HepG2 (cell line): ENCODE measurements around the gene M1AP. TPM values are rescaled to one million over a fixed set of nuclear protein-coding genes. Genes with fewer than 3 reads are reported as not detected.

Source experiments
- ARNTL ChIP-seq: sonication (generic); formaldehyde crosslinking; IDR thresholded peaks from 2 replicates; pipeline ENCODE4 v1.4.0; 2020; ENCODE audit warnings: mild to moderate bottlenecking, missing genetic modification reagents
- CCAR2 ChIP-seq: fragments of 200-400 bp; formaldehyde crosslinking; optimal IDR thresholded peaks from 2 replicates; pipeline ENCODE3; 2018; ENCODE audit warnings: low read depth, mild to moderate bottlenecking, low read length, moderate library complexity
- DDIT3 ChIP-seq: sonication (generic); formaldehyde crosslinking; IDR thresholded peaks from 2 replicates; pipeline ENCODE4 v1.4.0; 2020; ENCODE audit warnings: mild to moderate bottlenecking, missing genetic modification reagents
- ELF4 ChIP-seq: sonication (generic); formaldehyde crosslinking; IDR thresholded peaks from 2 replicates; pipeline ENCODE4 v1.5.0; 2020; ENCODE audit warnings: missing genetic modification reagents, mild to moderate bottlenecking, moderate library complexity, borderline replicate concordance
- FOSL1 ChIP-seq: sonication (generic); formaldehyde crosslinking; IDR thresholded peaks from 2 replicates; pipeline ENCODE4 v1.9.0; 2021; ENCODE audit warnings: missing genetic modification reagents, borderline replicate concordance
- HNRNPUL1 ChIP-seq: fragments of 200-400 bp; formaldehyde crosslinking; IDR thresholded peaks from 2 replicates; pipeline ENCODE4 v1.6.1; 2017; ENCODE audit warnings: low read depth, mild to moderate bottlenecking, low read length, moderate library complexity
- KLF6 ChIP-seq: IDR thresholded peaks from 2 replicates; pipeline ENCODE4 v1.8.0; 2016; ENCODE audit warnings: missing biosample characterization, missing genetic modification reagents
- MAFF ChIP-seq: IDR thresholded peaks from 2 replicates; pipeline ENCODE4 v1.6.1; 2011; ENCODE audit warnings: low read depth, low read length, improper control_type of control experiment
- MTA1 ChIP-seq: sonication (generic); formaldehyde crosslinking; IDR thresholded peaks from 2 replicates; pipeline ENCODE4 v1.4.0; 2020; ENCODE audit warnings: missing genetic modification reagents, mild to moderate bottlenecking, borderline replicate concordance
- PAXIP1 ChIP-seq: sonication (generic); formaldehyde crosslinking; conservative IDR thresholded peaks from 2 replicates; pipeline ENCODE4 v1.4.0; 2020; ENCODE audit warnings: mild to moderate bottlenecking, missing genetic modification reagents, moderate library complexity
- RARG ChIP-seq: sonication (generic); formaldehyde crosslinking; IDR thresholded peaks from 2 replicates; pipeline ENCODE4 v1.4.0; 2020; ENCODE audit warnings: low read depth, mild to moderate bottlenecking, missing genetic modification reagents
- SMARCC2 ChIP-seq: fragments of 450-650 bp; IDR thresholded peaks from 2 replicates; pipeline ENCODE4 v1.6.1; 2017; ENCODE audit warnings: antibody characterized with exemption, mild to moderate bottlenecking
- SSRP1 ChIP-seq: IDR thresholded peaks from 2 replicates; pipeline ENCODE4 v1.6.1; 2016; ENCODE audit warnings: control low read depth
- SUZ12 ChIP-seq: fragments of 150-350 bp; IDR thresholded peaks from 2 replicates; pipeline ENCODE4 v1.6.1; 2014; ENCODE audit warnings: low read depth, low read length
- TGIF2 ChIP-seq: IDR thresholded peaks from 2 replicates; pipeline ENCODE4 v1.6.1; 2016; ENCODE audit warnings: control low read depth, missing compliant biosample characterization
- YEATS4 ChIP-seq: sonication (generic); formaldehyde crosslinking; IDR thresholded peaks from 2 replicates; pipeline ENCODE4 v1.4.0; 2020; ENCODE audit warnings: missing genetic modification reagents, borderline replicate concordance
- ZNF121 ChIP-seq: sonication (generic); formaldehyde crosslinking; IDR thresholded peaks from 2 replicates; pipeline ENCODE4 v1.5.0; 2020; ENCODE audit warnings: mild to moderate bottlenecking, missing genetic modification reagents
- ZNF136 ChIP-seq: sonication (generic); formaldehyde crosslinking; IDR thresholded peaks from 2 replicates; pipeline ENCODE4 v1.8.1; 2022; ENCODE audit warnings: low read depth, mild to moderate bottlenecking, moderate library complexity, missing genetic modification reagents
- ZNF256 ChIP-seq: sonication (generic); formaldehyde crosslinking; conservative IDR thresholded peaks from 2 replicates; pipeline ENCODE4 v1.4.0; 2020; ENCODE audit warnings: missing genetic modification reagents
- ZNF274 ChIP-seq: sonication (generic); formaldehyde crosslinking; IDR thresholded peaks from 2 replicates; pipeline ENCODE4 v1.5.1; 2020; ENCODE audit warnings: mild to moderate bottlenecking, missing genetic modification reagents
- ZNF296 ChIP-seq: sonication (generic); formaldehyde crosslinking; conservative IDR thresholded peaks from 2 replicates; pipeline ENCODE4 v1.5.0; 2020; ENCODE audit warnings: mild to moderate bottlenecking, missing genetic modification reagents
- ZNF33B ChIP-seq: sonication (generic); formaldehyde crosslinking; IDR thresholded peaks from 2 replicates; pipeline ENCODE4 v1.5.1; 2020; ENCODE audit warnings: mild to moderate bottlenecking, missing genetic modification reagents
- ZNF639 ChIP-seq: conservative IDR thresholded peaks from 2 replicates; pipeline ENCODE4 v1.6.1; 2018; ENCODE audit warnings: missing genetic modification reagents
- ZNF670 ChIP-seq: sonication (generic); formaldehyde crosslinking; IDR thresholded peaks from 2 replicates; pipeline ENCODE4 v1.8.0; 2022; ENCODE audit warnings: mild to moderate bottlenecking, missing genetic modification reagents, borderline replicate concordance
- ZNF737 ChIP-seq: sonication (generic); formaldehyde crosslinking; IDR thresholded peaks from 2 replicates; pipeline ENCODE4 v1.5.0; 2020; ENCODE audit warnings: missing genetic modification reagents, mild to moderate bottlenecking, borderline replicate concordance
- ZNF781 ChIP-seq: sonication (generic); formaldehyde crosslinking; IDR thresholded peaks from 2 replicates; pipeline ENCODE4 v1.5.1; 2020; ENCODE audit warnings: borderline replicate concordance, mild to moderate bottlenecking, missing genetic modification reagents; ENCODE audit errors: not compliant biosample characterization
- polyA plus RNA-seq, 8 experiments: library from polyadenylated mRNA; depleted of rRNA in 3 of 8; stranded (reverse) in 7 of 8; unstranded in 1 of 8; fragments of >200 nt; fragmentation: Illumina TruSeq in 4 of 8; extraction: Trizol in 4 of 8; gene quantifications; 2 replicates each; pipeline versions ENCODE4 v1.2.1 to v1.2.3, GENCODE V29; 2011 to 2016; ENCODE audit warnings: low read depth in 4 of 8, missing spikeins in 1 of 8, mixed read lengths in 1 of 8; ENCODE audit not compliant: insufficient read depth in 1 of 8
- total RNA-seq, 5 experiments: library from RNA; depleted of rRNA; stranded (reverse); fragments of >200 nt; fragmentation: Illumina TruSeq; extraction: Trizol; gene quantifications; 2 replicates each; pipeline ENCODE4 v1.2.3, GENCODE V29; 2016; ENCODE audit warnings: low read depth in 1 of 5

The M1AP gene
- total and polyA plus RNA-seq, 2 of the 13 experiments (the other 11 are each of a cell fraction or from before 2014, with no cell fraction given): not detected

GRCh38 chr2:74529357-74530238 is 118.5 kb downstream of the M1AP start, which contains the start of the genes AUP1 and HTRA2 (continued):
- TF ChIP-seq ARNTL (CRISPR knock-in tag): peak; percentile 44
- 0 out of 2 replicates have a peak, but pooled peaks have one; percentile 41 for TF ChIP-seq MTA1 (CRISPR knock-in tag)
- no peak for TF ChIP-seq ZNF670 (CRISPR knock-in tag)
- TF ChIP-seq DDIT3 (CRISPR knock-in tag): no peak
- peak; percentile 88 for TF ChIP-seq SUZ12
- 0 out of 2 replicates have a peak, but pooled peaks have one; percentile 35 for TF ChIP-seq ZNF256 (CRISPR knock-in tag)
- TF ChIP-seq SSRP1 (CRISPR knock-in tag): no peak
- no peak; the same call in none of the 2 replicates for TF ChIP-seq ZNF33B (CRISPR knock-in tag)
- no peak; the same call in 1 of the 2 replicates for TF ChIP-seq ZNF296 (CRISPR knock-in tag)
- peak; percentile 83 for TF ChIP-seq YEATS4 (CRISPR knock-in tag)
- TF ChIP-seq FOSL1 (CRISPR knock-in tag): no peak
- TF ChIP-seq ELF4: peak; percentile 86; the same call in 1 of the 2 replicates
- peak; percentile 67 for TF ChIP-seq PAXIP1 (CRISPR knock-in tag)
- TF ChIP-seq ZNF136: peak; percentile 93
- no peak for TF ChIP-seq CCAR2
- TF ChIP-seq ZNF737: 0 out of 2 replicates have a peak, but pooled peaks have one; percentile 42
- TF ChIP-seq ZNF121 (CRISPR knock-in tag): peak; percentile 33; the same call in 1 of the 2 replicates
- peak; percentile 89; the same call in 1 of the 2 replicates for TF ChIP-seq RARG (CRISPR knock-in tag)
- TF ChIP-seq SMARCC2: no peak
- TF ChIP-seq ZNF639 (CRISPR knock-in tag): peak; percentile 86
- TF ChIP-seq HNRNPUL1: peak; percentile 91
- TF ChIP-seq MAFF: no peak
- peak; percentile 44 for TF ChIP-seq ZNF781 (CRISPR knock-in tag)
- peak; percentile 60; the same call in 1 of the 2 replicates for TF ChIP-seq KLF6 (CRISPR knock-in tag)
- peak; percentile 51; the same call in 1 of the 2 replicates for TF ChIP-seq TGIF2 (CRISPR knock-in tag)
- peak; percentile 47; the same call in 1 of the 2 replicates for TF ChIP-seq ZNF274 (CRISPR knock-in tag)
